Brain microvascular endothelial cell (primary cell): ENCODE results near the gene CDK14.
A peak's percentile ranks its signal among the peaks of the same experiment; 100 is the strongest.

Experiments
- DNase-seq: peaks from one replicate; pipeline ENCODE4 v3.0.0-alpha.2; 2020
- H3K27ac ChIP-seq: fragments of 250-450 bp; sonication (Bioruptor Pico); 2 replicates; pipeline ENCODE4 v1.5.1; 2020; ENCODE audit warnings: mild to moderate bottlenecking, moderate library complexity
- H3K27me3 ChIP-seq: fragments of 250-450 bp; sonication (Bioruptor Pico); replicated peaks from 2 replicates; pipeline ENCODE4 v1.5.1; 2020; ENCODE audit warnings: mild to moderate bottlenecking
- H3K36me3 ChIP-seq: fragments of 250-450 bp; sonication (Bioruptor Pico); replicated peaks from 2 replicates; pipeline ENCODE4 v1.5.1; 2020; ENCODE audit warnings: mild to moderate bottlenecking
- H3K4me3 ChIP-seq: 2 replicates; pipeline ENCODE4 v1.5.1; 2011; ENCODE audit warnings: low read depth, mild to moderate bottlenecking, control low read depth, low read length, moderate library complexity
- CTCF ChIP-seq: IDR thresholded peaks from 2 replicates; pipeline ENCODE4 v1.5.1; 2011; ENCODE audit warnings: low read depth, mild to moderate bottlenecking, moderate library complexity, low read length, control low read depth, inconsistent platforms; ENCODE audit errors: missing control alignments
- in situ Hi-C: cut with HindIII; loops from 2 replicates; pipeline ENCODE4 v1.10.0; 2017; ENCODE audit warnings: low sequenced_read_pairs, low pct_ligation_motif_present

The CDK14 gene

DNA sequence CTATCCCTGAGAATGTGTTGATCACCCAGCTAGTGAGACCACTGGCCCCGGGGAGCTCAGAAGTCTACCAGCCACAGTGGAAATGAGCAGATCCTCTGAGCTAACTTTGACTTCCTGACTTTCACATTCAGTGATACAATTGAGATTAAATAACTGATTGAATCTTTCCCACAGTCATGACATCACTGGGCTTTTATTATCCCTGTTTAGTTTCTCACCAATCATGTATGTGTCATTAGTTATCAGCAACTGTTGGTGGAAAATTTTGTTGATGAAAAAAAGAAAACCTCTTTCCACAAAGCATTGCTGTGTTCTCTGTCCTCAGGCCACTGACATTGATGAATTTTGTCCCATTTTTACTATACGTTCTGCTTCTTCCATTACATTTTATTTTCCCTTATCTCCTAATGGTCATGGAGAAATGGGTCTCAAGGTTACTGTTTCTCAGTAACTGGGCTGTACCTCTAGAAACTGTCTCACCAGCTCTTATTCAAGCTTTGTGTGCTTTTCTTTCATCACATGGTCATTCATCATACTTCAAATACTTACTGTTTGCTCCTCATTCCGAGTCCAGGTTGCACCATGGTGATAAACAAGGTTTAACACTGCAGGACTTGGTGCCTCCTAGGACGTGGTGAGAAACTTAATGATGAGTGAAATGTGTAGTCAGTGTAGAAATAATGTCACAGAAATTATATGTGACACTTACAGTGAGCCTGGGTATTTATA lies 304.7 kb downstream of the CDK14 start:
- no peak for TF ChIP-seq CTCF
- in situ Hi-C loops, result no loop called here
- Histone ChIP-seq H3K27me3 (no peaks in the 10 kb centered on the region), H3K4me3 (no peak overlapping the region), H3K27ac (no peak overlapping the region), H3K36me3 (no peaks in the 10 kb centered on the region)
- DNase-seq, result peak; percentile 19

- in situ Hi-C loops, result no loop called here
- Histone ChIP-seq H3K36me3 (no peaks in the 10 kb centered on the region), H3K4me3 (no peak overlapping the region), H3K27ac (no peak overlapping the region), H3K27me3 (no peaks in the 10 kb centered on the region)
- TF ChIP-seq CTCF, result no peak
- no peak for DNase-seq
Measured at GRCh38 chr7:90903841-90904240, 307.7 kb downstream of the CDK14 start.

- in situ Hi-C loops, result no loop called here
- no peak for TF ChIP-seq CTCF
- Histone ChIP-seq H3K27me3 (no peaks in the 10 kb centered on the region), H3K36me3 (no peaks in the 10 kb centered on the region), H3K4me3 (no peak overlapping the region), H3K27ac (no peak overlapping the region)
- DNase-seq, result no peak
Measured at GRCh38 chr7:90910136-90910535, 314.0 kb downstream of the CDK14 start.

DNA sequence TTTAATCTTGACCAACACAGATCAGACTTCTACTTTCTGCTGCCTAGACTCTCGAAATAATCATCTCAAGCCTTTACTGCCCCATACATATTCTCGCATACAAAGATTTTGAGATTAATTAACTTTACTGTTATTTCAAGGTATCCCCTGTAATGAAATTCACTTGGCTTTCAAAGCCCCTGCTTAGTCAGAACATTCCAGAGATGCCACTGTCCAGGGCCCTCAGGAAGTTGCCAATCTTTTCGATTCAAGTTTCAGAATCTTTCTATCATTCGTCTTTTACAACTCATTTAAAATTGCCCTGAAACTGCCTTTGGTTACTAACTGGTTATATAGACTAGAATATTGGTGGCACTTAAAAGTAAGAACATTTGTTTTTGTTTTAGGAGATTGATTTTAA lies 320.2 kb downstream of the CDK14 start:
- Histone ChIP-seq H3K27ac (no peak overlapping the region), H3K27me3 (no peaks in the 10 kb centered on the region), H3K36me3 (no peaks in the 10 kb centered on the region), H3K4me3 (no peak overlapping the region)
- in situ Hi-C loops, result no loop called here
- no peak for TF ChIP-seq CTCF
- DNase-seq, result no peak

DNA sequence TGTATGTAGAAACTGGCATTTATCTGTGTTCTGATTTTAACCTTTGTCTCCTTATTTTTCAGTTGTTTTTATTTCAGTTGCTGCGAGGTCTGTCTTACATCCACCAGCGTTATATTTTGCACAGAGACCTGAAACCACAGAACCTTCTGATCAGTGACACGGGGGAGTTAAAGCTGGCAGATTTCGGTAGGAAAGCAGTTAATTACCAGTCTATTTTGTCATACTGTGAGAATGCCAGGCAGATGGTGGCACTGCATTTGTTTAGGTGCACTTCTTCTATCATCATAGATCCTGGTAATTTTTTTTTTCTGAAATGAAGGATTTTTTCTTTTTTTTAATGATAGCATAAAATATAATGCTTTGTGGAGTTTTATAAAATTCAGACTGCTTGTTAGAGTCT lies 321.4 kb downstream of the CDK14 start:
- H3K27ac ChIP-seq, result no peak overlapping the region
- no peak for TF ChIP-seq CTCF
- H3K27me3 ChIP-seq, result no peaks in the 10 kb centered on the region
- H3K36me3 ChIP-seq, result no peaks in the 10 kb centered on the region
- H3K4me3 ChIP-seq, result no peak overlapping the region
- DNase-seq, result no peak
- in situ Hi-C loops, result no loop called here

DNA sequence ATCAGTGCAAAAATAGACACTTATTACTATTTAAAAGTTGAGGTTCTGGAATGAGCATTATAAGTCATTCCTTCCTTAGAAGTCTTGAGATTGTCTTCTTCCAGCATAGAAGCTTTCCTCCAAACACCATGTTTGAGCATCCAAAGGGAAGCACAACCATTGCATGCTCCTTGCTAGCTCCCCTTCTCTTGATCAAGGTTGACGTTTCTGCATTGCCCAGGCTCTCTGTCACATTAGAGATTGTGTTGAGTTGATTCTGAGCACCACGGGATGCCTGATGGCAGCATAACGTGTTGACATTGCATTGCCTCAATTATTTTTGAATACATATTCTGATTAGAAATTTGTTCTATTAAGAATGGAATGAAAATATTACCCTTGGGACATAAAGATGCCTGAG lies 322.2 kb downstream of the CDK14 start:
- no peak for TF ChIP-seq CTCF
- in situ Hi-C loops, result no loop called here
- no peak for DNase-seq
- Histone ChIP-seq H3K27ac (no peak overlapping the region), H3K4me3 (no peak overlapping the region), H3K36me3 (no peaks in the 10 kb centered on the region), H3K27me3 (no peaks in the 10 kb centered on the region)
